HG03280 (cell line): ENCODE measurements around the gene ATF4.

Source experiments
- ATAC-seq: cut with Tn5 transposase; IDR thresholded peaks from one replicate; pipeline ENCODE4 v1.9.1; 2021; ENCODE audit warnings: mild to moderate bottlenecking, moderate library complexity; ENCODE audit not compliant: unreplicated experiment

Gene ATF4, protein sequence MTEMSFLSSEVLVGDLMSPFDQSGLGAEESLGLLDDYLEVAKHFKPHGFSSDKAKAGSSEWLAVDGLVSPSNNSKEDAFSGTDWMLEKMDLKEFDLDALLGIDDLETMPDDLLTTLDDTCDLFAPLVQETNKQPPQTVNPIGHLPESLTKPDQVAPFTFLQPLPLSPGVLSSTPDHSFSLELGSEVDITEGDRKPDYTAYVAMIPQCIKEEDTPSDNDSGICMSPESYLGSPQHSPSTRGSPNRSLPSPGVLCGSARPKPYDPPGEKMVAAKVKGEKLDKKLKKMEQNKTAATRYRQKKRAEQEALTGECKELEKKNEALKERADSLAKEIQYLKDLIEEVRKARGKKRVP

DNA sequence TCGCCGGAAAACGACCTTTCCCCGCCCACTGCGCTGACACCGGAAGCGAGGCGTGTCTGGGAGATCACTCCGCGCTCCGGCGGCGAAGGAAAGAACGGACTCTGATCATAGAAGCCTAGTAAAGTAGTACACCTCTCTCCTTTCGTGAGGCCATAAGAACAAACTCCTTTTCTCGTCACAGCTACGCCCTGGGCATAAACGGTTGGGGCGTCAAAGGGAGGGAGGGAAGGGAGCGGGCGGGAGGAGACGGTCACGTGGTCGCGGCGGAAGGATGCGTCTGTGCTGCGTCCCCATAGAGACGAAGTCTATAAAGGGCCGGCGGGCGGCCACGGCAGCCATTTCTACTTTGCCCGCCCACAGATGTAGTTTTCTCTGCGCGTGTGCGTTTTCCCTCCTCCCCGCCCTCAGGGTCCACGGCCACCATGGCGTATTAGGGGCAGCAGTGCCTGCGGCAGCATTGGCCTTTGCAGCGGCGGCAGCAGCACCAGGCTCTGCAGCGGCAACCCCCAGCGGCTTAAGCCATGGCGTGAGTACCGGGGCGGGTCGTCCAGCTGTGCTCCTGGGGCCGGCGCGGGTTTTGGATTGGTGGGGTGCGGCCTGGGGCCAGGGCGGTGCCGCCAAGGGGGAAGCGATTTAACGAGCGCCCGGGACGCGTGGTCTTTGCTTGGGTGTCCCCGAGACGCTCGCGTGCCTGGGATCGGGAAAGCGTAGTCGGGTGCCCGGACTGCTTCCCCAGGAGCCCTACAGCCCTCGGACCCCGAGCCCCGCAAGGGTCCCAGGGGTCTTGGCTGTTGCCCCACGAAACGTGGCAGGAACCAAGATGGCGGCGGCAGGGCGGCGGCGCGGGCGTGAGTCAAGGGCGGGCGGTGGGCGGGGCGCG is at the start of gene ATF4:
TSS of gene ATF4 (plus strand) at position 337 of the 880 bp plus-strand sequence. CDS start 884 bp downstream, outside the sequence.
- ATAC-seq, result peak; percentile 60

GRCh38 chr22:39471381-39472141 is 48.8 kb upstream of the ATF4 start:
- no peak for ATAC-seq

DNA sequence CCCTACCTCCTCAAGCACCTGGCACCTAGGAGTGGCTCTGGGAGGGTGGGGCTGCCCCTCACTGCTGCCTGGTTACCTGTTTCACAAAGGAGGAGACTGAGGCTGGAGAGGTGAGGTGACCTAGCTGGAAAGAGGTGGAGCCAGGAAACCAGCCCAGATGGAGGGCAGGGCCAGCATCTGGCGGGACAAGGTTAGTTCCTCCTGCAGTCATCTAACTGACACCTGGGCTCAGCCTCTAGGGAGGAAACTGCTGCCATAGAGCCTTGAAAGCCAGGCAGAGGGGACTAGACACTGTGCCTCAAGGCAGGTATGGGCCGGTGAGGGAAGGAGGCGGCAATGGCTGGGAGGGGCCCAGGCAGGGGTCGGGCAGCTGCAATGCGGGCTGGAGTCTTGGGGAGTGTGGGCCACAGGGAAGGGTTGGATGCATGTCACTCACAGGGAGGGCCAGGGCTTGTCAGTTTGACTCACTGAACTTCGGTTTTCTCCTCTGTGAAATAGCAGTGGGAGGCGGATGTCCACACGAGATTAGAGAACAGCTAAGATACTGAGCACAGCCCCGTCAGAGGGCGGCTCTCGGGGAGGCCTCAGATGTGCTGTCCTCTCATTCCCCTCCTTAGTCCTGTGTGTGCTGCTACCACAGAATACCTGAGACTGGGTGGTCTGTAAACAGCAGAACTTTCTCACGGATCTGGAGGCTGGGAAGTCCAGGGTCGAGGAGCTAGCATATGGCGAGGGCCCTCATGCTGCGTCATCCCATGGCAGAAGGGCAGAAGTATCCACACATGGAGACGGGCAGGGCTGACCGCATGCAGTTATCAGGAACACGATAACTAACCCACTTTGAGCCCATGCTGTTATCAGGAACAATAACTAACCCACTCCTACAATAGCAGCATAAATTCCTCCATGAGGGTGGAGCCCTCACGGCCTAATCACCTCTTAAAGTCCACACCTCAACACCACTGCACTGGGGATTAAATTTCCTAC is 47.5 kb upstream of the ATF4 start:
- no peak for ATAC-seq

DNA sequence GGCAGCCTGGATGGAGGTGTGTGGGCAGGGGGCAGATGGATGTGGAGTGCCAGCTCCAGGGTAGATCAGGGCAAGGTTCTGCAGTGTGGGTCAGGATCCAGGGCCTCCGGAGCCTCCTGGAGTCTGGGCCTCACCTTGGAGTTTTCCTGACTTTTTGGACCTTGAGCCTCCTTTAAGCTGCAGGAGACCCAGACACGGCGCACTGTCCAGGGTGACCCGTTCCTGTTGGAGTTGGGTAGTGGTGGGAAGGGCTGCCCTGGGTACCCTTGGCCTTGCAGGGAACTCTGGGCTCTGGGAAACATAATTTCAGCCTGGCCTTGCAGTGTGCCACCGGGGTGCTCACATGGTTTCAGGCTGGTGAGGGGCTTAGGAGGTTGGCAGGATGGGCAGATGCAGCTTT is 46.5 kb upstream of the ATF4 start:
- no peak for ATAC-seq

GRCh38 chr22:39474351-39475111 is 45.8 kb upstream of the ATF4 start:
- ATAC-seq, result no peak

DNA sequence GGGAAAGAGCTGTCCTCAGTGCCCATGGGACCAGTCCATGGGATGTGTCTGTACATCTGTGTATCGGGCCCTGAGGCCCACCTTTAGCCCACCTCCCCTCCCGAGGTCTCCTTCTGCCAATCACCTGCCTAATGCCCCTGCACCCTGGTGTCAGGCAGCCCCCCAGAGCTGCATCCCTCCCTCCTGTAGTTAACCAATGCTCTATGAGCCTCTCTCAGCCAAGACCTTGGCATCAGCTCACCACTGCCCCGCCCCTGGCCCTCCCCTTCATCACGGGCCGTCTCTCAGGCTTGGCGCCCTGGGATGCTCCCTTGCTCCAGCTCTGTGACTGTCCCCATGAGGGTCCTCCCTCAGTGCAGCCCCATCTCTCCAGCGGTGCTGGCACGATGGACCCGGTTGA is 45.0 kb upstream of the ATF4 start:
- ATAC-seq, result no peak

GRCh38 chr22:39475902-39476301 is 44.5 kb upstream of the ATF4 start:
- ATAC-seq, result no peak

DNA sequence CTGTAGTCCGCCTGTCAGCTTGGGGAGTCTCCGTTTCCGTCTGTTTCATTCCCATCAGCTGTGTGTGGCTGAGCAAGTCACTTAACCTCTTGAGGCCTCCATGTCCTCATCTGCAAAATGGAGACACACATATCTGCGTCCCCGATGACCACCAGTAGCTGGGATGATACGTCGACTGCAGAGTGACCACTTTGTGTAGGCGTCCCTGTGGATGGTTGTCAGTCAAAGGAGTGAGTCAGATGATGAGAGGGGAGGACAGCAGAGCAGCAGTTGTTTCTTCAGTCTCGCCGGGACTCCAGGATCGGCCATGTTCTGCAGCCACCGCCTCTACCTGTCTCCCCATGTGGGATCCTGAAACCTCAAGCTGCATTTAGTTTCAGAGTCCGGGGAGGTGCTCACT is 43.7 kb upstream of the ATF4 start:
- ATAC-seq, result no peak

GRCh38 chr22:39477542-39477941 is 42.8 kb upstream of the ATF4 start:
- ATAC-seq, result no peak

- ATAC-seq, result no peak
These were observed 41.9 kb upstream of the ATF4 start for GRCh38 chr22:39478441-39478850.

- no peak for ATAC-seq
These were observed 41.1 kb upstream of the ATF4 start for GRCh38 chr22:39479254-39479653.

DNA sequence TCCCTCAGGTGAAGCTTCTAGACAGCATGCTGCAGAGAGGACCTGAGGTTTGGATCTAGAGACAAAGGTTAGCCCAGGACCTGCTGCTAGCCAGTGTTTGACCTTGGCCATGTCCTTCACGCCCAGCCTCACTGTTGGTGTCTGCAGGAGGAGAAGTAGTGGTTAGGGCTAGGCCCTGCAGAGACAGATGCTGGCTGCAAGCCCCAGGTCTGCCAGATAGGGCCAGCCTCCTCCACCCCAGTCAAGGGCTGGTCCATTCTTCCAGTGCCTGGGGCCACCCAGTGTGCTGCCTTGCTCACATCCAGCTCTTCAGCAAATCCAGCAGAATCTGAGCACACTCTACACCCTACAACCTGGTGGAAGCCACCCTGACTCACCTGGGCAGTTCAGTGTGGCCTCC is 39.8 kb upstream of the ATF4 start:
- no peak for ATAC-seq

DNA sequence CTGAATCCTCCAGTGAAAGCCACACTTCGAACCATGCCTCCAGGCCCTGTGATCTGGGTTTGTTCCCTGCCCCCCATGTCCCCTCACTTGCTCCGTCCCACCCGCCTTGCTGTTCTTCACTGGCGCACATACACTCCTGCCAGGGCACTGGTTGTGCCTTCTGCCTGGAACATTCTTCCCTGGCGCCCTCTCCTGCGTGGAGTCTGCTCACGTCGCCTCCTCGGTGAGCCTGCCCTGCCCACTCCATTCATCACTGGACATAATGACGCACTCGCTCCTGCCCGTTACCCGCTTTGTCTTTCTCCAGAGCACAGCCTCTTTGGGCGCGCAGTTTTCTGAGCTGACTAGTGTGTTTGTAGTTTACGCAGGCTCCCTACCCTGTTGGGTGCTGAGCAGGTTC is 39.3 kb upstream of the ATF4 start:
- ATAC-seq, result no peak

DNA sequence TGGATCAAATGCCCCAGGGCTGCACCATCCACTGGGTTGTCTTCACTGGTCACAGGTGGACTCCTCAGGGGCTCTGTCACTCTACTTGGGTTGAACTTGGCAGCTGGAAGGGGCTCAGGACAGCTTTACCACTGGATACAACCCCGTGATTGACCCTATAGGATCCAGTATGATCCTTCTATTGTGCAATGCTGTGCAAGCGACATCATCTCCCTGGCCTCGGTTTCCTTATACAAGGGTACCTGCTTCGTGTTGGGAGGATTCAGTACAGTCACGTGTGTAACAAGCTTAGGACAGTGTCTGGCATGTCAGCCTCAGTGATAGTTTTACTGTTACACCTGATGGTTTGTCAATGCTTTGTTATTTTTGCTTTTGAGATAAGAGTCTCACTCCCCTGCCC is 38.8 kb upstream of the ATF4 start:
- ATAC-seq, result no peak

DNA sequence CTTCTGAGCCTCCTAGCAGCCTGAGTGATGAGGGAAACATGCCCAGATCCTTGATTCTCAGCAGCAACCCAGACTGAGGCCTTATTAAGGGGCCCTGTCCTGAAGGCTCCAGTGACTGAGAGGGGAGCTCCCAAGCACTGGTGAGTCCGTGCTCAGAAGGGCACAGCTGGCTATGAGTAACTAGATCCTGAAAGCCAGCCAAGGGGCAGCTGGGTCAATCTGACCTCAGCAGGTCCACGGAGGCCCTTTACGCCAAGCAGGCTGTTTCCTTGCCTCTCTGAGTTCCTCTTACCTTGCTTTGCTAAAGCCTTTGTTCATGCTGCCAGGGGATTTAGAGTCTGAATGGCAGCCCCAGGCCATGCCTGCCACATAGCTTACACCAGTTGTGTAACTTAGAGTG is 37.6 kb upstream of the ATF4 start:
- no peak for ATAC-seq

DNA sequence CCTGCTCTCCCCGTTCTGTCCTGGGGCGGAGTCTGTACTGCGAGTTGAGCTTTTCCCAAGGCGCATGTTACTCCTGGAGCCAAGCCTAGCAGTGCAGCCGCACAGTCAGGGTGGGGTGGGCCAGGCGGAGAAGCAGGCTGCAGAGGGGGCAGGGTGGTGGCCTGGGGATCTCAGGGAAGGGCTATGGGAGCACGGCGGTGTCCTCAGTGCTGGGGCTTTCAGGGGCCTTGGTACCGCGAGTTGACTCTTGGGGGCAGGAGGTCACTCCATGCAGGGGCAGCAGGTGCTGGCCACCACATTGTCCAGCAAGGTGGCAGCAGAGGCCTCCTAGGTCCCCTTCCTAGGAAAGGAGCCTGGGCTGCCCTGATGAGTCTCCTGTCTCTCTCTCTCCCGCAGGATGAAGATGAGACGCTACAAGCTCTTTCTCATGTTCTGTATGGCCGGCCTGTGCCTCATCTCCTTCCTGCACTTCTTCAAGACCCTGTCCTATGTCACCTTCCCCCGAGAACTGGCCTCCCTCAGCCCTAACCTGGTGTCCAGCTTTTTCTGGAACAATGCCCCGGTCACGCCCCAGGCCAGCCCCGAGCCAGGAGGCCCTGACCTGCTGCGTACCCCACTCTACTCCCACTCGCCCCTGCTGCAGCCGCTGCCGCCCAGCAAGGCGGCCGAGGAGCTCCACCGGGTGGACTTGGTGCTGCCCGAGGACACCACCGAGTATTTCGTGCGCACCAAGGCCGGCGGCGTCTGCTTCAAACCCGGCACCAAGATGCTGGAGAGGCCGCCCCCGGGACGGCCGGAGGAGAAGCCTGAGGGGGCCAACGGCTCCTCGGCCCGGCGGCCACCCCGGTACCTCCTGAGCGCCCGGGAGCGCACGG is 33.2 kb upstream of the ATF4 start:
- ATAC-seq, result no peak

DNA sequence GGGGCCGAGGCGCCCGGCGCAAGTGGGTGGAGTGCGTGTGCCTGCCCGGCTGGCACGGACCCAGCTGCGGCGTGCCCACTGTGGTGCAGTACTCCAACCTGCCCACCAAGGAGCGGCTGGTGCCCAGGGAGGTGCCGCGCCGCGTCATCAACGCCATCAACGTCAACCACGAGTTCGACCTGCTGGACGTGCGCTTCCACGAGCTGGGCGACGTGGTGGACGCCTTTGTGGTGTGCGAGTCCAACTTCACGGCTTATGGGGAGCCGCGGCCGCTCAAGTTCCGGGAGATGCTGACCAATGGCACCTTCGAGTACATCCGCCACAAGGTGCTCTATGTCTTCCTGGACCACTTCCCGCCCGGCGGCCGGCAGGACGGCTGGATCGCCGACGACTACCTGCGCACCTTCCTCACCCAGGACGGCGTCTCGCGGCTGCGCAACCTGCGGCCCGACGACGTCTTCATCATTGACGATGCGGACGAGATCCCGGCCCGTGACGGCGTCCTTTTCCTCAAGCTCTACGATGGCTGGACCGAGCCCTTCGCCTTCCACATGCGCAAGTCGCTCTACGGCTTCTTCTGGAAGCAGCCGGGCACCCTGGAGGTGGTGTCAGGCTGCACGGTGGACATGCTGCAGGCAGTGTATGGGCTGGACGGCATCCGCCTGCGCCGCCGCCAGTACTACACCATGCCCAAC is 32.4 kb upstream of the ATF4 start:
- no peak for ATAC-seq

- ATAC-seq, result no peak
These were observed 31.7 kb upstream of the ATF4 start for GRCh38 chr22:39488563-39489083.
